Skin of body (tissue), 2 donors: Measurements from ENCODE around the gene CHL1. TPM values are rescaled to one million over a fixed set of nuclear protein-coding genes. Genes with fewer than 3 reads are reported as not detected.

Source experiments
- DNase-seq: peaks from one replicate; lab custom pipeline; 2025; lab: John Stamatoyannopoulos, UW
- total RNA-seq: library from RNA; depleted of rRNA; stranded (reverse); fragments of >200 nt; gene quantifications from one replicate; pipeline ENCODE4 v1.2.3, GENCODE V29; 2014

The CHL1 gene
- 19.8 TPM for total RNA-seq

GRCh38 chr3:196311-197148 is at the start of gene CHL1:
TSS of gene CHL1 (plus strand) at chr3:196763. CDS start at chr3:319777, 123,014 bp downstream.
- DNase-seq, result no peak

GRCh38 chr3:151614-152189 is 44.9 kb upstream of the CHL1 start:
- no peak for DNase-seq

GRCh38 chr3:159974-160373 is 36.6 kb upstream of the CHL1 start:
- DNase-seq, result no peak

- DNase-seq, result no peak
Measured at GRCh38 chr3:166071-166470, 30.5 kb upstream of the CHL1 start.

GRCh38 chr3:166799-167198 is 29.8 kb upstream of the CHL1 start:
- no peak for DNase-seq

- no peak for DNase-seq
Measured at GRCh38 chr3:173886-174285, 22.7 kb upstream of the CHL1 start.

GRCh38 chr3:184976-185375 is 11.6 kb upstream of the CHL1 start:
- DNase-seq, result no peak

- DNase-seq, result no peak
Measured at GRCh38 chr3:192215-192929, 4.2 kb upstream of the CHL1 start.

- no peak for DNase-seq
Measured at GRCh38 chr3:194001-194400, 2.6 kb upstream of the CHL1 start.

- DNase-seq, result no peak
Measured at GRCh38 chr3:194421-194820, 2.1 kb upstream of the CHL1 start.

- DNase-seq, result no peak
Measured at GRCh38 chr3:195666-196065, 897 bp upstream of the CHL1 start.

GRCh38 chr3:197149-197827 is 725 bp downstream of the CHL1 start:
- DNase-seq, result no peak

GRCh38 chr3:197828-198491 is 1.4 kb downstream of the CHL1 start:
- DNase-seq, result no peak

GRCh38 chr3:199835-200234 is 3.3 kb downstream of the CHL1 start:
- no peak for DNase-seq

GRCh38 chr3:200758-201325 is 4.3 kb downstream of the CHL1 start:
- DNase-seq, result no peak

GRCh38 chr3:204102-204501 is 7.5 kb downstream of the CHL1 start:
- DNase-seq, result no peak

GRCh38 chr3:207973-208372 is 11.4 kb downstream of the CHL1 start:
- DNase-seq, result no peak

GRCh38 chr3:210669-211068 is 14.1 kb downstream of the CHL1 start:
- no peak for DNase-seq

GRCh38 chr3:212432-212831 is 15.9 kb downstream of the CHL1 start:
- no peak for DNase-seq

GRCh38 chr3:217099-217813 is 20.7 kb downstream of the CHL1 start:
- DNase-seq, result no peak
